HepG2 (cell line): ENCODE data around the gene HK2. TPM values are rescaled to one million over a fixed set of nuclear protein-coding genes. Genes with fewer than 3 reads are reported as not detected.

Source experiments
- ATAC-seq: fragments of 200-7000 bp; cut with Tn5 transposase; 3 replicates; pipeline ENCODE4 v1.9.1; 2020; ENCODE audit warnings: mild to moderate bottlenecking, moderate library complexity
- BruUV-seq: library from RNA; stranded (reverse); fragments of 400-500 nt; replicated peaks from 2 replicates; lab custom pipeline; 2021; lab: Mats Ljungman, UMichigan
- CTCF ChIA-PET: fragments of 300-600 bp; formaldehyde crosslinking; extraction: SDS; loops from one replicate; lab custom pipeline; 2021; ENCODE audit warnings: low total read pairs, inconsistent platforms, low intra/inter-chr PET ratio; lab: Yijun Ruan, JAX
- POLR2A ChIA-PET: fragments of 350-600 bp; sonication (Branson Sonifier 250); formaldehyde crosslinking; loops from one replicate; lab custom pipeline; 2020; ENCODE audit warnings: antibody characterized with exemption, inconsistent platforms; lab: Yijun Ruan, JAX
- DNase-seq: peaks from one replicate; pipeline ENCODE4 v3.0.0-alpha.2; 2015; ENCODE audit warnings: low spot score
- FAIRE-seq: peaks from 3 replicates; lab custom pipeline; 2011; peaks lifted over from hg19 to GRCh38; lab: Jason Lieb, UNC
- H2AFZ ChIP-seq: one replicate; pipeline ENCODE4 v1.6.1; 2011; ENCODE audit warnings: low read length, inconsistent platforms
- H3K27ac ChIP-seq: fragments of 300-600 bp; 3 replicates; pipeline ENCODE4 v1.8.0; 2011; ENCODE audit warnings: mixed run types, mild to moderate bottlenecking, mixed read lengths, low read length, inconsistent platforms; ENCODE audit not compliant: insufficient read depth; ENCODE audit errors: extremely low read length
- H3K27me3 ChIP-seq, 2 experiments: fragments of 200-600 bp in 1 of 2; 2 replicates in 1 of 2; 3 replicates in 1 of 2; pipeline versions ENCODE4 v1.6.0 to v1.8.0; 2011; ENCODE audit warnings: low read length in 2 of 2, mild to moderate bottlenecking in 2 of 2, moderate library complexity in 2 of 2, inconsistent platforms in 1 of 2; ENCODE audit not compliant: insufficient read depth in 2 of 2, control insufficient read depth in 1 of 2
- H3K36me3 ChIP-seq, 2 experiments: fragments of 200-600 bp in 1 of 2; replicated peaks in 1 of 2; 2 replicates in 1 of 2; 3 replicates in 1 of 2; pipeline versions ENCODE4 v1.5.1 to v1.8.0; 2011; ENCODE audit warnings: low read length in 2 of 2, inconsistent platforms in 1 of 2; ENCODE audit not compliant: insufficient read depth in 2 of 2, control insufficient read depth in 1 of 2
- H3K4me1 ChIP-seq: 2 replicates; pipeline ENCODE4 v1.5.1; 2012; ENCODE audit warnings: low read length, inconsistent platforms; ENCODE audit not compliant: insufficient read depth
- H3K4me2 ChIP-seq: 2 replicates; pipeline ENCODE4 v1.6.0; 2011; ENCODE audit warnings: low read depth, low read length, inconsistent platforms
- H3K4me3 ChIP-seq, 3 experiments: fragments of 200-600 bp in 1 of 3; sonication (generic), shearing (Covaris generic) in 1 of 3; replicated peaks in 1 of 3; 2 replicates each; pipeline ENCODE4 v1.5.1; 2011 to 2016; ENCODE audit warnings: low read length in 3 of 3, inconsistent platforms in 2 of 3, low read depth in 2 of 3, mild to moderate bottlenecking in 2 of 3, control low read depth in 1 of 3, mixed read lengths in 1 of 3; ENCODE audit not compliant: insufficient read depth in 1 of 3
- H3K79me2 ChIP-seq: one replicate; pipeline ENCODE4 v1.6.1; 2011; ENCODE audit warnings: low read length, inconsistent platforms; ENCODE audit not compliant: insufficient read depth
- H3K9ac ChIP-seq: 2 replicates; pipeline ENCODE4 v1.6.0; 2011; ENCODE audit warnings: mild to moderate bottlenecking, low read depth, low read length, inconsistent platforms; ENCODE audit not compliant: insufficient read depth
- H3K9me3 ChIP-seq: 2 replicates; pipeline ENCODE4 v1.5.1; 2012; ENCODE audit warnings: mild to moderate bottlenecking, low read length
- H4K20me1 ChIP-seq: 2 replicates; pipeline ENCODE4 v1.6.0; 2011; ENCODE audit warnings: inconsistent platforms, mild to moderate bottlenecking, low read length, moderate library complexity; ENCODE audit not compliant: insufficient read depth
- ASH2L ChIP-seq: fragments of 300-600, 200-600 bp; sonication (generic); IDR thresholded peaks from 2 replicates; pipeline ENCODE4 v1.7.0; 2017; ENCODE audit warnings: low read depth, mild to moderate bottlenecking, moderate library complexity, mixed read lengths, low read length; ENCODE audit not compliant: insufficient read length
- FOXP4 ChIP-seq: sonication (generic); formaldehyde crosslinking; IDR thresholded peaks from 2 replicates; pipeline ENCODE4 v1.4.0; 2020; ENCODE audit warnings: missing genetic modification reagents
- SAP130 ChIP-seq: IDR thresholded peaks from 2 replicates; pipeline ENCODE4 v1.6.1; 2016; ENCODE audit warnings: low read depth
- SNAPC4 ChIP-seq: sonication (generic); formaldehyde crosslinking; IDR thresholded peaks from 2 replicates; pipeline ENCODE4 v1.4.0; 2020; ENCODE audit warnings: mild to moderate bottlenecking, missing genetic modification reagents
- SOX6 ChIP-seq, 2 experiments: fragments of 450-650 bp in 1 of 2; sonication (generic) in 1 of 2; formaldehyde crosslinking in 1 of 2; IDR thresholded peaks; 2 replicates each; pipeline versions ENCODE4 v1.4.0 to v1.6.1; 2017 to 2020; ENCODE audit warnings: antibody characterized with exemption in 1 of 2, mild to moderate bottlenecking in 1 of 2, missing genetic modification reagents in 1 of 2
- SP5 ChIP-seq: IDR thresholded peaks from 2 replicates; pipeline ENCODE4 v1.6.1; 2016; ENCODE audit warnings: low read depth, borderline replicate concordance
- ZNF710 ChIP-seq: sonication (generic); formaldehyde crosslinking; IDR thresholded peaks from 2 replicates; pipeline ENCODE4 v1.5.0; 2020; ENCODE audit warnings: mild to moderate bottlenecking, missing genetic modification reagents, borderline replicate concordance
- WGBS: methylation state at CpG from one replicate; pipeline ENCODE4 v1.1.6; 2017; ENCODE audit warnings: low lambda C conversion rate; 5-methylcytosine and 5-hydroxymethylcytosine counted together
- in situ Hi-C: cut with HindIII; loops from 2 replicates; pipeline ENCODE4 v1.10.0; 2017; ENCODE audit warnings: low pct_unique_long_range_greater_than_20kb; ENCODE audit not compliant: extremely low pct_ligation_motif_present
- intact Hi-C: fragments of 100-400 bp; cut with micrococcal nuclease; formaldehyde crosslinking; loops from one replicate; pipeline ENCODE4 v1.10.0; 2022; ENCODE audit not compliant: unreplicated experiment
- polyA plus RNA-seq, 8 experiments: library from polyadenylated mRNA; depleted of rRNA in 3 of 8; stranded (reverse) in 7 of 8; unstranded in 1 of 8; fragments of >200 nt; fragmentation: Illumina TruSeq in 4 of 8; extraction: Trizol in 4 of 8; gene quantifications; 2 replicates each; pipeline versions ENCODE4 v1.2.1 to v1.2.3, GENCODE V29; 2011 to 2016; ENCODE audit warnings: low read depth in 4 of 8, missing spikeins in 1 of 8, mixed read lengths in 1 of 8; ENCODE audit not compliant: insufficient read depth in 1 of 8
- total RNA-seq, 5 experiments: library from RNA; depleted of rRNA; stranded (reverse); fragments of >200 nt; fragmentation: Illumina TruSeq; extraction: Trizol; gene quantifications; 2 replicates each; pipeline ENCODE4 v1.2.3, GENCODE V29; 2016; ENCODE audit warnings: low read depth in 1 of 5
- TF ChIP-seq, protein P1 (sequence below), 2 experiments: sonication (generic) in 1 of 2; formaldehyde crosslinking in 1 of 2; IDR thresholded peaks; 2 replicates each; pipeline versions ENCODE4 v1.4.0 to v1.6.1; 2018 to 2020; ENCODE audit warnings: missing genetic modification reagents in 2 of 2, borderline replicate concordance in 1 of 2, low read depth in 1 of 2, mild to moderate bottlenecking in 1 of 2, missing biosample characterization in 1 of 2

The HK2 gene
- total and polyA plus RNA-seq, 2 of the 13 experiments (the other 11 are each of a cell fraction or from before 2014, with no cell fraction given) = 13.2 to 101 TPM

- TF ChIP-seq, protein P1, sequence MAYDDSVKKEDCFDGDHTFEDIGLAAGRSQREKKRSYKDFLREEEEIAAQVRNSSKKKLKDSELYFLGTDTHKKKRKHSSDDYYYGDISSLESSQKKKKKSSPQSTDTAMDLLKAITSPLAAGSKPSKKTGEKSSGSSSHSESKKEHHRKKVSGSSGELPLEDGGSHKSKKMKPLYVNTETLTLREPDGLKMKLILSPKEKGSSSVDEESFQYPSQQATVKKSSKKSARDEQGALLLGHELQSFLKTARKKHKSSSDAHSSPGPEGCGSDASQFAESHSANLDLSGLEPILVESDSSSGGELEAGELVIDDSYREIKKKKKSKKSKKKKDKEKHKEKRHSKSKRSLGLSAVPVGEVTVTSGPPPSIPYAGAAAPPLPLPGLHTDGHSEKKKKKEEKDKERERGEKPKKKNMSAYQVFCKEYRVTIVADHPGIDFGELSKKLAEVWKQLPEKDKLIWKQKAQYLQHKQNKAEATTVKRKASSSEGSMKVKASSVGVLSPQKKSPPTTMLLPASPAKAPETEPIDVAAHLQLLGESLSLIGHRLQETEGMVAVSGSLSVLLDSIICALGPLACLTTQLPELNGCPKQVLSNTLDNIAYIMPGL (CRISPR knock-in tag; IDR thresholded peaks at IDR 0.05; ENCODE audit: borderline replicate concordance in 1 of 2, low read depth in 1 of 2) = peak in 1 of 2 experiments; percentile 46; a peak in 1 of 4 replicates
- TF ChIP-seq FOXP4 (CRISPR knock-in tag) (peak; percentile 17; the same call in 1 of the 2 replicates), SAP130 (CRISPR knock-in tag) (peak; percentile 50), SP5 (peak; percentile 46)
- TF ChIP-seq, all 625 proteins: peak for 153
Observed at GRCh38 chr2:74924463-74925265, 90.7 kb downstream of the HK2 start (continued).

- 33% methylated on average over 2 of the region's 2 CpGs for WGBS
- Histone ChIP-seq H4K20me1 (no peaks in the 10 kb centered on the region), H3K4me2 (peak overlapping the region; percentile 88), H3K4me3 (0 out of 6 replicates have a peak overlapping the region, but pooled peaks of 1 of the 3 experiments have one; percentile 65), H3K9ac (peak overlapping the region; percentile 26; the same call in 1 of the 2 replicates), H2AFZ (no peak overlapping the region), H3K4me1 (peaks cover 52% of the 10 kb centered on the region), H3K27me3 (no peaks in the 10 kb centered on the region), H3K9me3 (no peaks in the 10 kb centered on the region), H3K36me3 (peaks cover 6 to 16% of the 10 kb centered on the region in 2 experiments), H3K79me2 (no peaks in the 10 kb centered on the region), H3K27ac (peak overlapping the region; percentile 20)
- FAIRE-seq (peak; percentile 83), ATAC-seq (peak; percentile 17), DNase-seq (peak; percentile 34)
- in situ Hi-C loops = no loop called here
- ChIA-PET POLR2A (interaction anchor here (1.6 to 1.9 kb wide), 2 partner anchors 10 to 14 kb away, joined by 5 to 6 read pairs; no protein-coding TSS in a partner anchor), CTCF (no interaction called here)
- no TSS peak for BruUV-seq
- intact Hi-C loops = no loop called here
- TF ChIP-seq SOX6 (IDR thresholded peaks at IDR 0.05) (no peak), SOX6 (CRISPR knock-in tag; IDR thresholded peaks at IDR 0.05) (peak; percentile 73; the same call in 1 of the 2 replicates), ASH2L (peak; percentile 1), SNAPC4 (CRISPR knock-in tag) (no peak), ZNF710 (CRISPR knock-in tag) (peak; percentile 94)
Observed at GRCh38 chr2:74925361-74925786, 91.4 kb downstream of the HK2 start.
